HPDE6-E6E7 (cell line): ENCODE data around the gene ELMO2.

Source experiments
- DNase-seq: peaks from one replicate; pipeline ENCODE4 v3.0.0; 2011; ENCODE audit warnings: missing footprints; ENCODE audit errors: extremely low spot score

ELMO2 gene

DNA sequence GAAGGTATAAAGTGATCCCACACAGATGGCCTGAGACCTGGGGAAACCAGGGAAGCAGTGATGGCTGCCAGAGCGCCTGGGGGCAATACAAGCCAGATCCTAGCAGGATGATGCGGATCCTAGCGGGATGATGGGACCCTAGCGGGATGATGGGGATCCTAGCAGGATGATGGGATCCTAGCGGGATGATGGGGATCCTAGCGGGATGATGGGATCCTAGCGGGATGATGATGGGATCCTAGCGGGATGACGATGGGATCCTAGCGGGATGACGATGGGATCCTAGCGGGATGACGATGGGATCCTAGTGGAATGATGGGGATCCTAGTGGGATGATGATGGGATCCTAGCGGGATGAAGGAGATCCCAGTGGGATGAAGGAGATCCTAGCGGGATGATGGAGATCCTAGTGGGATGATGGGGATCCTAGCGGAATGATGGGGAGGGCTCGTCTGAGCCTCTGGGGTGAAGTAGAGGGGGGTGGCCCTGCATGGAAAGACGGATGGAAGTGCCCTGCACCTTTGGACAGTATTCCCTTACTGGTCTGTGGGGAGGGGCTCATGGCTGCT lies 54.0 kb downstream of the ELMO2 start:
- no peak for DNase-seq

DNA sequence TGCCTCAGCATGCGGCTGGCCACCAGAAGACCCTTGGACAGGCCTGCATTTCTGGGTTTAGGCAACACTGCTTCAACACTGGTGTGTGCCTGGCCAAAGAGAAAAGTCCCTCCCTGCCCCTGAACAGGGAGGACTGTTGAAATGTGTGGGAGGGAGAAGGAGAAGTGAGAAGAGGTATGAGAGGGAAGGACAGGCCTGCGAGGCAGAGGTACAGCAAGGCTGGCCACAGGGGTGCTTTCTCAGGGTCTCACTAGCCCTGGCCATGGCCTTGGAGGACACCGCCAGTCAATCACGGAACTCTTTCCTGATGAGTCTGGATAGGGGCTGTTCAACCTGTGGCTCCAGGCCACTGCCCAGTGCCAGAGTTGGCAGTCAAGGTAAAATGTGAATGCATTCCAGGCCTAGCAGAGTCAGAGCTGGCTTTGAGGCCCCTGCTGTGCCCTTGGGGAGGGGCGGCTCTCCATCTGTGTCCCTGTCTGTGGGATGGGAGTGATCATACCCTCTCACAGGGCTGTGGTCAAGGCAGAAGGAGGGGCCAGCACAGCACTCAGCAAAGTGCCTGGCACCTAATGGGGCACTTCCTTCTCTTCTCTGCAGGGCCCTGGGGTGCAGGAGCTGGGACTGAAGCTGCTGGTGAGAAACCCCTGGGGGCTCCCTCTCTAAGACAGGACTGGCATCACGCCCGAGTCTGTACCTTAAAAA lies 54.9 kb downstream of the ELMO2 start:
- DNase-seq: no peak

DNA sequence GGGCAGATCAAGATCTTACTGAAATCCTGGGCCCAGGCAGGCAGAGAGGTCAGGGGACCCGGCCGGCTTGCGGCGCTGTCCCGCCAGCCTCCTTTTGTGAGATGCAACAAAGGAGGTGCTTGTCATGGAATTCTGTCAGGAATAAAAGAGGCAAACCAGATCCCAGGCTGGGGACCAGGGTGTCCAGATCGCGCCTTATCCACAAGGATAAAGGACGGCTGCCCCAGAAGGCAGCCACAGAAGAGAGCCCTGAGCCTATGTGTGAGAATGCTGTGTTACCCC lies 55.5 kb downstream of the ELMO2 start:
- no peak for DNase-seq

DNA sequence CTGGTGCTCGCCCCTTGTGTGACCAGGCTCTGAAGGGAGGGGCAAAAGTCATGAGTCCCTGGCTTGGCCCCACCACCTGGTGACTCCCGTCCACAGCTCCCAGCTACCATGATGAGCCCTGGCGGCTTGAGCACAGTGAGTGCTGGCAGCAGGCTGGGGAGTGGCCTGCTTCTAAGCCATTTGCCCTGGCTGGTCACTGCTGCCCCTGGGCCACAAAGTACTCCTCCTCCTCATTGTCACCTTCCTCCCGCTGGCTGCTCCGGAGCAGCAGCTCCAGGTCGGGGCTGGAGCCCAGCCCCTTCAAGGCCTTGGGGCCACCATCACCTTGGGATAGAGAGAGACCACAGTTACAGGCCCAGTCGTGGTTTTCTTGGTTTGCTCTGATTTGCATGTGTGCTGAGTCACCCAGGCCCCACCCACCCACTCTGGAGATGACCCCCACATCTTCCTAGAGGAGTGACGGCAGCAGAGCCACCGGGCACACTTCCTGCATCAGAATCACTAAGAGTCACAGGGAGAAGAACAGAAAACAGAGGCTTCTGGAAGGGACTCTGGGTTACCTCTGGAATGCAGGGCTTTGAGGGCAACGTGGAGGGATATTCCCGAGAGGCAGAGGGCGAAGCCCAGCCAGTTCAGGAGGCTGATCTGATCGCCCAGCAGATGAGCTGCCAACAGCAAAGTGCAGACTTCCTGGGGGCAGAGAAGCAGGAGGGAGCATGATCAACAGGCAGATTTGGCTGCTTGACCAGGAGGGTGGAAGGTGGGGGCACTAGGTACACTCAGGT lies 56.0 kb downstream of the ELMO2 start:
- no peak for DNase-seq

DNA sequence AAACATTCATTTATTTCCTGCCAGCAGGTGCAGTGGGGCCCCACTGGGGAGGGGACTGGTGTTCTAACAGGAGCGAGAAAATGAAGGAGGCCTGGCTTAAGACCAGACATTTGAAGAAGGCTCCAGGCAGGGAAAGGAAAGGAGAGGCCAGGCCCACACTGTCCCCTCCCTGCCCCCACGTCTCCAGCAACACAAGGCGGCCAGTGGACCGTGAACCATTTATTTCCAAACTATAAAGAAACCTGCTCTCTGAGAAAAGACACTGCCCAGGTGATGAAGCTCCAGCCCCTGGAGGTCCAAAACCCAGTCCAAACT lies 56.7 kb downstream of the ELMO2 start:
- DNase-seq: no peak

DNA sequence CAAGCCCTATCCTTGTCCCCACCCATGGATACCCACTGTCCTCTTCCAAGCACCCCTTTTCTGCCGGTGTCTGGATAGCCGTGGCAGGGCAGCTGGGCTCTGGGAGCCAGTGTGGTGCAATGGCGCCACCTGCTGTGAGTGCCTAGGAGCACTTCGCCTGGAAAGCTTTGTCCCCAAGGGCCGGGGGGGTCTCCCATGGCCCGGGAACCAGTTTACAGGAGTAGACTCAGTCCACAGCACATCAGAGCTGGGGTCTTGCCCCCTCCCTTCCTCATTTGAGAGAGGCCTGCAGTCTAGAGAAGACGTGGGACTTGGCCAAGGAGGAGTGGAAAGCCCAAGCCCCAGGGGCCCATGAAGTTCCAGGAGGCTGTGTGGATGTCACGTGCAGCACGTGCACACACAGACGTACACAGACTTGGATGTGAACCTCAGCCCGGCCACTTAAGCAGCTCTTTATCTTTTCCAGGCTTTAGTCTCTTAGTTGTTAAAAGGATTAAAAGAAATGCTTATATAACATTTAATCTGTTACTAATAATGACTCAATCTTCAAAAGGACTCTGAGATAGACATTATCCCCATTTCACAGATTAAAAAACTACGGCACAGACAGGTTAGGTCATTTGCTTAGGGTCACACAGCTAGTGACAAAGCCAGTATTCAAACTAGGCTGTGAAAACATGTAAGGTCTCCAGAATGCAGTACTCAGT lies 57.2 kb downstream of the ELMO2 start:
- DNase-seq: peak; percentile 69

DNA sequence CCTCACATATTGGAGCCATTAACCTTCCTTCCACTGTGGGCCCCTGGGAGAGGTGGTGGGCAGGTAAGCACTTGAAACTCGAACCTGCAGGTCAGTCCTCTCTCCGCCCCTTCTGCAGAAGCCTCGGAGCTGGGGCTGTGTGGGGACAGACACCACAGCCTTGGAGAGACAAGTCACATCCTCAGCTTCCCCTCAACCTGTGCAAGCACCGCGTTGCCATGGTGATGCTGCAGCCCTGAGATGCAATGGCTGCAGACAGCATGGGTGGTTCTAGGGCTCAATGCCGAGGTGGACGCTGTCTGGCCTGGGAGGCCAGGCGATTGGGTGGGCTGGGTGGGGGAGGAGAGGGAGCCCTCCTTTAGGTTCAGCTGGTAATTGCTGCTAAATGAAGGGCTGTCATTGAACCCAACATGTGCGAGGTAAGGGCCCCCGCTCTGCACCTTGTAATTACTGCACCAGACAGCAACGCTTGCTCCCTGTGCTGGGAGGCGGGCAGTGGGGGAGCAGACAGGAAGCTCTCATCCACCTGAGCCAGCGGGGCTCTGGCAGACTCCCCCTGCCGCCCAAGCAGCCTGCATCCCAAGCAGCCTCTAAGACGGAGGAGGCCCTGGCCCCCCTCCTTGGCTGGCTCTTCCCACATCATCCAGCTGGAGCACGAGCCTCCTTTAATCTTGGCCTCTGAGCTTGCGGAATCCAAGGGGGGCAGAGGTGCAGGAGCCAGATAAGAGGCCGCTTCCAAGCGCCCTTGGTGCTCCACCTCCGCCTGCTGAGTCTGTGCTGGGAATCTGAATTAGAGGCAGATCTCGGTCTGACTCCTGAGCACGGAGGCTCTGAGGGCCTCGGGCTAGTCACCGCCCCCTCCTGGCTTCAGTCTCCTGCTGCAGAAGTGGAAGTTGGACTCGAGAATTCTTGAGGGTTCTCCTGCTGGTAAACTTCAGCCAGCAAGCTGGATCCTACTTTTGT lies 58.3 kb downstream of the ELMO2 start:
- no peak for DNase-seq

DNA sequence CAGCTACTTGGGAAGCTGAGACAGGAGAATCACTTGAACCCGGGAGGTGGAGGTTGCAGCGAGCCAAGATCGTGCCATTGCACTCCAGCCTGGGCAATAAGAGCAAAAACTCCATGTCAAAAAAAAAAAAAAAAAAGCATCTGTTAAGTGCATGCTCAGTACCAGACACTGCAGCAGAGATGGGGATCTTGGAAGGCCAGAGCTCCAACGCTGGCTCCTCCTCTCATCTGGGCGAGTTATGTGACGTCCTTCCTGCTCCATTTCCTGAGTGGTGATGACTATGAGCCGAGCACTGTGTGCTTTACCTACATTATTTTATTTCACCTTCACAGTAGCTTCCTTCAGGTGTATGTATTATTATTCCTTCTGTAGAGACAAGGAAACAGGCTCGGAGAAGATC lies 59.6 kb downstream of the ELMO2 start:
- DNase-seq: no peak

DNA sequence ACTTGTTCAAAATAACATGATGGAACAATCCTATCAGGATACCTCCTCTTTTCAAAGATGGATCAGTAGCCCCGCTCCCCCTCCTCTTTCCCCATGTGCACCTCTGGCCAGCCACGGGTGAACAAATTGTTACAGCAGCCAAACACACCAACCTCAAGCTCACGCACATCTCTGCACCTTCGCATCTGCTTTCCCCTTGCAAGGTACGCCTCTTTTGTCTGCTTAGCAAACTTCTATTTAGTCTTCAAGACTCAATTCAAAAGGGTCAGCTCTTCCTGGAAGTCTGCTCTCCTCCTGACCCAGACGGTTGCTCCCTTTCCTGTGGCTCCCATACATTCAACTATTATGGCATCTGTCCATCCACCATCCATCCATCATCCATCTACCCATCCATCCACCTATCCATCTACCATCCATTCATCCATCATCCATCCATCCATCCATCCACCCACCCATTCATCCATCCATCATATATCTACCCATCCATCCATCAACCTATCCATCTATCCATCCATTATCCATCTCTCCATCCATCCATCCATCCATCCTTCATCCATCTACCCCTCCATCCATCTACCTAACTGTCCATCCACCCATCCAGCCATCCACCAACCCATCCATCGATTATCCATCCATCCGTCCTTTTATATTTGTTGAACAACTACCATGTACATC lies 61.8 kb downstream of the ELMO2 start:
- DNase-seq: no peak

DNA sequence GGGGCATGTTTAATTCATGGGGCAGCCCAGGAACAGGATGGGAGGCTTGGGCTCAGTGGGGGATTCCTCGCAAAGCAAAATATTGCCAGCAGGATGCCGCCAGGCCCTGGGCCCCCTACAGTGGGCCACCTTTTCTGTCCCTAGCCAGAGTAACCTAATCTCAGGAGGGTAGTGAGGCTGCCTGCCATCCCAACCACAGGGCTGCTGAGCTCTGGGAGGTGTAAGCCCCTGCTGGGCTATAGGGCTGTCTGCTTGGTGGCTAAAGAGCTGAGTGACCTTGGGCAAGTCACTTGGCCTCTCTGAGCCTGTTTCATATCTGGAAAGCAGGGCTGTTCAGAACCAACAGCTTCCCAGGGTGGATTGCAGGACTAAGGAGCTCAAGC lies 62.4 kb downstream of the ELMO2 start:
- no peak for DNase-seq

DNA sequence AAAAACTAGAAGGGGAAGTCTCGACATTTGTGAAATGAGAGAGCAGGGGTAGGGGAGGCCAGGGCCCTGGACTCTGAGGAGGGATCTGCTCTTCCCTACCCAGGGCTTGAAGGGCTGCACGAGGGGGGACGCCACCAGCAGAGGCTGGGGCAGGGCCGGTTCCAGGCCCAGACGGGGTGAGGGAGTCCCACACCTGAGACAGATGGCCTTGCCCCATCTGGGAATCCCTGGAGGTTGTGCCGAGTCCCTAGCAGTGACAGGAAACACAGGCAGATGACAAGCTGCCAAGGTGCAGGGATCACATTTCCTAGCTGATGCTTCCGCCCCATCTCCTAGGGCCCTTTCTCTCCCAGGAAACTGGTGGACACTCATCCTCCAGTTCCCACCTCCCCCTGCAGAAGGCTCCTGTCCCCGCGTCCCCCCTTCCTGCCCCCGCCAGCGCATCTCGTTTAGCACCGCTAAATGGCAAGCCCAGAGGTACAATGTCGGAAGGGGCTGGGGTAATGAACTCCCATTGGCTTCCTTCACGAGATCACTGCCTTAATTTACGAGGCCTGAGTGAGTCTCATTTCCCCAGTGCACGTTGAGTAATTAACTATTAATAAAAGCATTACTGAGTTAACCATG lies 63.0 kb downstream of the ELMO2 start:
- no peak for DNase-seq

DNA sequence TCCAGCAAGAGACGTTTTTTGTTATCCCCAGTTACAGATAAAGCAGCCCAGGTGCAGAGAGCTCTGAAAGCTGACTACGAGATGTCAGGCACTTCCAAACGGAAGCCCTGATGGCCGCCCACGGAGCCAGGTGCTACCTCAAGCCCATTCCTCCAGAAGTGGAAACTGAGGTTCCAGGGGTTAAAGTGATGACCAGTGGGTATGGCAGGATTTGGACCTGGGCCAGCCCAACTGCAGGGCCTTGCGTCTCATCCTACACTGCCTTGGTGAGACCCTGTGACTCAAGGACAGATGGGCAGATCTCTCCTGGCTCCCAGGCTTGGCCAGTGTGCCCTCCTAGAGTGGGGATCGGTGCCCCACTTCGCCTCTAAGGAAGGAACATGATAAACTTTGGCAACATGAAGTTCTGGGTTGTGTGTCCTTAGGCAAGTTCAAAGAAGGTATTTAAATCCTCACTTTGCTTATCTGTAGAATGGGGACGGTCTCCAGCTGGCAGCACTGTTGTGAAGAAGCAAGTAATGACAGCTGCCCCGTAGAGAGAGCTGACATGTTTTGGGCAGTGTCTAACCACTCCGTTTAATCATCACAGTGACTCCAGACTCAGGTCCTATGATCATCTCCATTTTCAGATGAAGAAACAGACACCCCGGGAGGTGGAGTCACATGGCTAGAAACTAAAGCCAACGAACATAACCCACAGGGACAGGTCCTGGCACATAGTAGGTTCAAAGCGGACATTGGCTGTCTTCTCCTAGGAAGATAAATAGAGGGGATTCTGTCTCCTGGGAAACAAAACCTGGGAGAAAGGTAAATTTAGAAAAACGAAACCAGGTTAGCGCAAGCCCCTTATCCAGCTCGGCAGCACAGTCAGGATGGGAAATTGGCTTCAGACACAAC lies 63.7 kb downstream of the ELMO2 start:
- DNase-seq: no peak

DNA sequence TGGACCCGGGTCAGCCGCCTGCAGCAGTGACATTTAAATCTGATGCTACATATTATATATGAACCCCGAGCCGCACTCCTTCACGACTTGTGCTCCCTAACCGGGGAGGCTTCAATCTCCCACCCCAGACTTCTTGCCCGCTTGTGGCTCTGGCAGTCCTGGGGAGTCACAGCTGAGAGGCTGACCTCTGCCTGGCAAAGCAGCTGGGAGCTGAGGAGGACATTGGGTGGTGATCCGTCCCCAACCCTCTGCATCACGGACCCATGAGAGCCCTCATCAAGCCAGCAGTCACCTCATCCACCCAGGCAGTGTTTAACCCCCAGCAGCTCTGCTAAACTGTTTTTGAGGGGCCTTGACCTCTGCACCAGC lies 64.4 kb downstream of the ELMO2 start:
- DNase-seq: no peak

DNA sequence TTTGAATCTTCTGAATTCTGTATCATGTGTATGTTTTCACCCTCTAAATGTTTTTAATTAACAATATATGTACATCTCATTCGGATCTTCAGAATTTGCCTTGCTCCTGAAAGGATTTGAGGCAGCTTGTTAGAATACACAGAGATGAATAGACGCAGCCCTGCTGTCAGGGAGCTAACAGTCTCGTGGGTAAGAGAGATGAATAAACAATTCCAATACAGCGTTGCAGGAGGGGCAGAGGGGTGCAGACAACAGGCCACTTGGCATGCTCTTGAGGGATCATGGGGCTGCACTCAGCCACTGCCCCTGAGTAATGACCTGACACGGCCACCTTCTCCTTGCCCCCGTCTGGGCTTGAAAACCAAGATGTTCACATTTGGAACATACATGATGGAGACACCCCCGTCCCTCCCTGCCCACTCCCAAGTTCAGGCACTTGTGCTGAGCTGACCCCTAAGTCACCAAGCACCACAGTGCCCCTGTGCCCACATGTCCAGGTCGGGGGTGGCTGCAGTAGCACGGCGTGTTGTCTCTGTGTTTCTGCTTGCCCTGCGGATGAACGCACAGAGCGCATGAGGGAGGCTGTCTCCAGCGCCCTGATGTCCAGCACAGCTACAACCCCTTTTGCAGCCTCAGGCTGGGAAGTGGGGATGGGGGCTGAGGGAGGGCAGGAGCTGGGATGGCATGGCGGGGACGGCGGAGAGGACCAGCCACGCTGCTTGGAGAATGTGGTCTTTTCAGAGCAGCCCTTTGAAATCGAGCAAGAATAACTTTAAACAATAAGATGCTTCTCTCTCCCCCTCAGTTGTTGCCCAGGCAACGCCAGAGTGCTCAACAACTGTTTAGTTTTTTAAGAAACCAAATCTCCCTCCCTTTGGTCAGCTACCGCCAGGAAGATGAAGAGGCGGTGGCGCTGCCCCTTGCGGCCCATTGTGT lies 65.1 kb downstream of the ELMO2 start:
- no peak for DNase-seq

DNA sequence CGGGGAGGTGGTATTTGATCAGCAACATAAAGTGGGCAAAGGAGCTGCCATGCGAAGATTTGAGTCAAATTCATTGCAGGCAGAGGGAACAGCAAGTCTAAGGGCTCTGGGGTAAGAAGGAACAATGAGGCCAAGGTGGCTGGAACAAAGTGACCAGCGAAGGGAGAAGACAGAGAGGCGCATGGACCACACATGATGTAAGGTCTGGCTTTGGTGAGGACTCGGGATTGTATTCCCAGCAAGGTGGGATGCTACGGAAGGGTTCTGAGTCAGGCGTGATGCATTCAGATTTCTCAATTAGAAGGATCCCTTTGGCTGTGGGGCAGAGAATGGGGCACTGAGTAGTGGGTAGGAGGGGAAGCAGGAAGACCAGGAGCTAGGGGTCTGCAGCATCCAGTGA lies 67.4 kb downstream of the ELMO2 start:
- no peak for DNase-seq

DNA sequence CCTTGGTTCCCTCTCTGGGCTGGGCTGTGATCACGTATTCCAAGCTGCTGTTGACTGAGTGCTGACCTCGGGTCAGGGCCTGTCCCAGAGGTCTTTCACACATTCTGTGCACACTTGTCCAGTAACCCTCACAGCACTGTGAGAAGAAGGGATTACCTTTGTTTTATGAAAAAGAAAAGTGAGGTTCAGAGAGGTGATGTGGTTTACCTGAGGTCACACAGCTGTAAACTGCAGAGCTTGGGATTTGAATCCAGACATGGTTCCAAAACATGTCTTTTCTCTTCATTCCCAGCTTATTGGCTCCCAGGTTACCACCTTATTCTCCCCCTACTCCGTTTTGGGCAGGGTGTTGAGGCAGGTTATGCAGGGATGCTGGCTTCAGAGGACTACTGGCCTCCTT lies 69.7 kb downstream of the ELMO2 start:
- DNase-seq: no peak

DNA sequence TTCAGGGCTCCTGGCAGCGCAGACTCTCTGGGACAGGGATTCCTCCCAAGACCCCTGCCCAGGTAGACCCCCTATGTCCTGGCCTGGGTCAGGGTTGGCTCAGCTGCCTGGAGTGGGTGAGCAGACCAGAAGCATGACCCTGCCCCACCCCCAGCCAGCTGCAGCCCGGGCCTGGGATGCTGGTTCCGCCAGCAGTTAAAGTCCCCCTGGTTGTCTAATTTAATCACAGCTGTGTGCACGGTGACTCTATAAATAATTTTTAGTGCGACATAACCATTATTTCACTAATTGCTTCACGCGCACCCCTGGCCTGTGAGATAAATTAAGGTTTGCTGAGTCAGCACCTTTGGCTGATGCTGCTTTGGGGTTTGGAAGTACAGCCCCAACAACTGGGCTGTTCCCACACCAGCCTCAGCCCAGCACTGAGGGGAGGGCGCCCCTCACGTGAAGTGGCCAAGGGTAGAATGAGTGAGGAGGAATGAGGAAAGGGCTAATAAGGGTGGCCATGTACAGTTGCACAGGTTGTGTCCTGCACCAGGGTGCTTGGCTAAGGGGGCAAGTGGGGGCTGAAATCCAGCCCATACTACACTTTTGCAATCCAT lies 72.0 kb downstream of the ELMO2 start:
- DNase-seq: no peak
